GM19035 (cell line): ENCODE measurements around the gene RAP1GAP2.

Experiments used
- ATAC-seq: cut with Tn5 transposase; IDR thresholded peaks from one replicate; pipeline ENCODE4 v1.9.1; 2021; ENCODE audit not compliant: unreplicated experiment

RAP1GAP2 gene

GRCh38 chr17:2852729-2853282, 56.6 kb downstream of the RAP1GAP2 start:
- no peak for ATAC-seq

- no peak for ATAC-seq
These were observed 57.3 kb downstream of the RAP1GAP2 start for GRCh38 chr17:2853283-2854142.

- ATAC-seq: no peak
These were observed 58.2 kb downstream of the RAP1GAP2 start for GRCh38 chr17:2854143-2855055.

GRCh38 chr17:2855063-2855600, 58.9 kb downstream of the RAP1GAP2 start:
- no peak for ATAC-seq

GRCh38 chr17:2856727-2857126, 60.5 kb downstream of the RAP1GAP2 start:
- ATAC-seq: no peak

GRCh38 chr17:2860045-2860444, 63.8 kb downstream of the RAP1GAP2 start:
- ATAC-seq: no peak

- no peak for ATAC-seq
These were observed 64.6 kb downstream of the RAP1GAP2 start for GRCh38 chr17:2860883-2861282.

- no peak for ATAC-seq
These were observed 66.0 kb downstream of the RAP1GAP2 start for GRCh38 chr17:2862197-2862596.

- no peak for ATAC-seq
These were observed 67.0 kb downstream of the RAP1GAP2 start for GRCh38 chr17:2863204-2863603.

- ATAC-seq: no peak
These were observed 69.0 kb downstream of the RAP1GAP2 start for GRCh38 chr17:2865228-2865627.

GRCh38 chr17:2867441-2868424, 71.5 kb downstream of the RAP1GAP2 start:
- ATAC-seq: no peak

- no peak for ATAC-seq
These were observed 73.4 kb downstream of the RAP1GAP2 start for GRCh38 chr17:2869604-2870003.

- ATAC-seq: no peak
These were observed 75.0 kb downstream of the RAP1GAP2 start for GRCh38 chr17:2871205-2871604.

GRCh38 chr17:2871720-2872119, 75.5 kb downstream of the RAP1GAP2 start:
- ATAC-seq: no peak

- no peak for ATAC-seq
These were observed 76.0 kb downstream of the RAP1GAP2 start for GRCh38 chr17:2872282-2872681.

GRCh38 chr17:2874189-2874686, 78.0 kb downstream of the RAP1GAP2 start:
- no peak for ATAC-seq

- no peak for ATAC-seq
These were observed 79.4 kb downstream of the RAP1GAP2 start for GRCh38 chr17:2875608-2876007.

GRCh38 chr17:2876467-2876866, 80.2 kb downstream of the RAP1GAP2 start:
- ATAC-seq: no peak

GRCh38 chr17:2878751-2879254, 82.6 kb downstream of the RAP1GAP2 start:
- ATAC-seq: no peak

GRCh38 chr17:2880050-2880449, 83.8 kb downstream of the RAP1GAP2 start:
- no peak for ATAC-seq
